Measurements from ENCODE around the gene ASB18. TPM values are rescaled to one million over a fixed set of nuclear protein-coding genes. Genes with fewer than 3 reads are reported as not detected.

The ASB18 gene
- polyA plus RNA-seq, 3 donors, result not detected

DNA sequence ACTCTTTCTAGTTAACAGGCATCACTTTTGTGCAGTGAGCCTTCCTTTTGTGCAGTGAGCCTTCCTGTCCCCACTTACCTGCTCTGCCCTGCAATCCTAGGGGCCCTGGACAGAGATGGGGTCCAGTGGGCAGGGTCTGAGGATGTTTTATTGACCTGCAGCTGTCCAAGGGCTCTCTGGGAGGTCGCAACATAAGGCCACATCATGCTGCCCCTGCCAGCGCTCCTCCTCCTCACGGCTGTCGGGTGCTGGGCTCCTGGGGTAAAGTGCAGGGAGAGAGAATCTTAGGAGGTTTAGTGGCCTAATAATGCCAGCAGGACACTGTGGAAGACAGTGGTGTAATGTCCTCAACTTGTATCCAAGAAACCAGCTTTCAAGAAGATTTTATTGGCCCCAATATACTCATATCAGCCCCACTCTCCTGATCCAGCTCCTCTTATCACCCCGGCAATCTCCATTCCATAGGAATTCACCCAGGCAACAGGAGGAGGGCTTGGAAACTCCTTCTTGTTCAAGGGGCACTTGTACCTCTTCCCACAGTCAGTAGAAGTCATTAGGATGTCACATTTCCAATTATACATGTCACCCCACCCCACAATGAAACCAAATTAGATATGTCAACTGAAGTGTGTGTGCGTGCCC, 41.9 kb upstream of the ASB18 start:
- H3K9ac ChIP-seq (ENCODE audit: insufficient read depth, low read length, poor library complexity, severe bottlenecking), result no peak overlapping the region
- intact Hi-C loops (cut with micrococcal nuclease), result no loop called here
- Mint-ChIP-seq H3K27me3 (ENCODE audit: low read depth in 3 of 3) (peaks cover 0 to 10% (median 7%) of the 10 kb centered on the region in 3 donors), H3K9me3 (no peaks in the 10 kb centered on the region), H3K36me3 (no peaks in the 10 kb centered on the region), H3K27ac (peak overlapping the region in 1 of 7 donors; percentile 18), H3K4me3 (no peak overlapping the region), H3K4me1 (no peaks in the 10 kb centered on the region)
- H3K4me2 ChIP-seq (replicated peaks; ENCODE audit: extremely low read depth, low read length, poor library complexity, severe bottlenecking), result no peak overlapping the region
- no peaks in the 10 kb centered on the region for H3K27me3 ChIP-seq (ENCODE audit: control insufficient read depth in 2 of 2, insufficient read depth in 2 of 2, low read length in 2 of 2)
- no peak overlapping the region for H3K27ac ChIP-seq (ENCODE audit: low read depth in 1 of 2, low read length in 2 of 2)
- TF ChIP-seq, protein P1, sequence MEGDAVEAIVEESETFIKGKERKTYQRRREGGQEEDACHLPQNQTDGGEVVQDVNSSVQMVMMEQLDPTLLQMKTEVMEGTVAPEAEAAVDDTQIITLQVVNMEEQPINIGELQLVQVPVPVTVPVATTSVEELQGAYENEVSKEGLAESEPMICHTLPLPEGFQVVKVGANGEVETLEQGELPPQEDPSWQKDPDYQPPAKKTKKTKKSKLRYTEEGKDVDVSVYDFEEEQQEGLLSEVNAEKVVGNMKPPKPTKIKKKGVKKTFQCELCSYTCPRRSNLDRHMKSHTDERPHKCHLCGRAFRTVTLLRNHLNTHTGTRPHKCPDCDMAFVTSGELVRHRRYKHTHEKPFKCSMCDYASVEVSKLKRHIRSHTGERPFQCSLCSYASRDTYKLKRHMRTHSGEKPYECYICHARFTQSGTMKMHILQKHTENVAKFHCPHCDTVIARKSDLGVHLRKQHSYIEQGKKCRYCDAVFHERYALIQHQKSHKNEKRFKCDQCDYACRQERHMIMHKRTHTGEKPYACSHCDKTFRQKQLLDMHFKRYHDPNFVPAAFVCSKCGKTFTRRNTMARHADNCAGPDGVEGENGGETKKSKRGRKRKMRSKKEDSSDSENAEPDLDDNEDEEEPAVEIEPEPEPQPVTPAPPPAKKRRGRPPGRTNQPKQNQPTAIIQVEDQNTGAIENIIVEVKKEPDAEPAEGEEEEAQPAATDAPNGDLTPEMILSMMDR (IDR thresholded peaks at IDR 0.05), result no peak
- no peaks in the 10 kb centered on the region for H3K79me2 ChIP-seq (ENCODE audit: insufficient read depth, low read length)
- no peaks in the 10 kb centered on the region for H3K4me1 ChIP-seq (ENCODE audit: control insufficient read depth in 1 of 2, insufficient read depth in 2 of 2, low read length in 2 of 2)
- DNase-seq, result no peak
- H3K36me3 ChIP-seq (replicated peaks in 1 of 2; ENCODE audit: control insufficient read depth in 1 of 2, insufficient read depth in 2 of 2, low read length in 2 of 2), result no peaks in the 10 kb centered on the region
- no peak overlapping the region for H2AFZ ChIP-seq (ENCODE audit: insufficient read depth, low read depth, low read length, poor library complexity, severe bottlenecking)
- no peak overlapping the region for H3K4me3 ChIP-seq (replicated peaks in 1 of 3; ENCODE audit: low read depth in 2 of 3, low read length in 3 of 3)
- WGBS (ENCODE audit: insufficient coverage), result 94% methylated on average over 3 of the region's 6 CpGs
- H4K20me1 ChIP-seq (ENCODE audit: insufficient read depth, low read length), result no peaks in the 10 kb centered on the region
- H3K9me3 ChIP-seq (replicated peaks in 1 of 2; ENCODE audit: control insufficient read depth in 1 of 2, insufficient read depth in 1 of 2, low read length in 2 of 2), result no peaks in the 10 kb centered on the region

- Mint-ChIP-seq H3K4me3 (no peak overlapping the region), H3K36me3 (no peaks in the 10 kb centered on the region), H3K9me3 (peaks cover 0 to 3% (median 0%) of the 10 kb centered on the region in 7 donors), H3K27me3 (ENCODE audit: low read depth in 3 of 3) (peaks cover 0 to 10% (median 7%) of the 10 kb centered on the region in 3 donors), H3K27ac (no peak overlapping the region), H3K4me1 (no peaks in the 10 kb centered on the region)
- Histone ChIP-seq H3K4me3 (replicated peaks in 1 of 3; ENCODE audit: low read depth in 2 of 3, low read length in 3 of 3) (no peak overlapping the region), H2AFZ (ENCODE audit: insufficient read depth, low read depth, low read length, poor library complexity, severe bottlenecking) (no peak overlapping the region), H4K20me1 (ENCODE audit: insufficient read depth, low read length) (no peaks in the 10 kb centered on the region), H3K9me3 (replicated peaks in 1 of 2; ENCODE audit: control insufficient read depth in 1 of 2, insufficient read depth in 1 of 2, low read length in 2 of 2) (no peaks in the 10 kb centered on the region), H3K4me2 (replicated peaks; ENCODE audit: extremely low read depth, low read length, poor library complexity, severe bottlenecking) (no peak overlapping the region), H3K4me1 (ENCODE audit: control insufficient read depth in 1 of 2, insufficient read depth in 2 of 2, low read length in 2 of 2) (no peaks in the 10 kb centered on the region), H3K36me3 (replicated peaks in 1 of 2; ENCODE audit: control insufficient read depth in 1 of 2, insufficient read depth in 2 of 2, low read length in 2 of 2) (no peaks in the 10 kb centered on the region), H3K79me2 (ENCODE audit: insufficient read depth, low read length) (no peaks in the 10 kb centered on the region), H3K9ac (ENCODE audit: insufficient read depth, low read length, poor library complexity, severe bottlenecking) (no peak overlapping the region), H3K27me3 (ENCODE audit: control insufficient read depth in 2 of 2, insufficient read depth in 2 of 2, low read length in 2 of 2) (no peaks in the 10 kb centered on the region), H3K27ac (ENCODE audit: low read depth in 1 of 2, low read length in 2 of 2) (no peak overlapping the region)
- DNase-seq, result no peak
- TF ChIP-seq, protein P1 (IDR thresholded peaks at IDR 0.05), result no peak
- intact Hi-C loops (cut with micrococcal nuclease), result no loop called here
- 89% methylated on average over 10 of the region's 10 CpGs for WGBS (ENCODE audit: insufficient coverage)
These were observed 41.3 kb upstream of the ASB18 start for GRCh38 chr2:236305531-236305930.
